ENCODE measurements around the gene SELENOK. TPM values are rescaled to one million over a fixed set of nuclear protein-coding genes. Genes with fewer than 3 reads are reported as not detected.

Gene SELENOK
- total and polyA plus RNA-seq, 2 donors = 54.4 to 72.4 TPM

DNA sequence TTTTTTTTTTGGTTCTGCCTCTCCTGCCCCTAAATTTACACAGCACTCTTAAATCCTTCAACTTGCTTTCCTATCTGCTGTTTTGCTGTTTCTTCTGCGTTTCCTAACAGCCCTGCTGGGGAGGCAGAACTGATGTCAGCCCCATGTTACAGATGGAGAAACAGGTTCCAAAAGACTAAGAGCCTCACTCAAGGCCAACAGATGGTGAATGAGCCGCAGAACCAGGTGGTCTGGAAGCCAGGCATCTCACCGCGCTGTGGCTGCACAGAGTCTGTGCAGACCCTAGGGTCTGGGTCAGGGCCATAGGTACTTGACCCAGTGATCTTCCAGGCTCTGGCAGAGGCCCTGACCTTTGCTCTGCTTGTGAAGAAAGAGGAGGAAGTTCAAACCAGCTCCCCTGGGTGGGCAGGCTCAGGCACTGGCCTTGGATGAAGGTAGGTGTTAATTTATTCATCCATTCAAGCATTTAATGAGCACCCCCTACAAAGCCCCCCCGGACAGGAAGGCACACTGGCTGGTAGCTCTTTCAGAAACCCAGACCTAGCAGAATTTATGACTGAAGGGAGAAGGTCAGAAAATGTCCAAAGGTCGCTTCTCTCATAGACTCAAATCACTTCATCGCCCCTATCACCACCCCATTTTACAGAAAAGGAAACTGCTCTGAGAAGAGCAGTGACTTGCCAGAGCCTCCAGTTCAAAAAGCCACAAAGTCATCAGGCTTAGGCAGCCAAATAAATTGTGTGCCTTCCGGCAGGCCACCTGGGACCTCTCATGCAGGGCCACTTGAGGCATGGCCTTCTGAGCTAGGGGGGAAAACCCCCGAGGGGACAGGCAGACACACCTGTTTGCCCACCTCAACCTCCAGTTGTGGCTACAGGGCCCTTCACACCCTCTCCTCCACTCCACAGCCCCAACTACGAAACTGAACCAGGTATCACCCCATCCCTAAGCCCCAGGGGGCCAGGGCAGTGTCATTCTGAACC, 48.2 kb downstream of the SELENOK start:
- Histone ChIP-seq H3K36me3 (ENCODE audit: insufficient read depth) (no peaks in the 10 kb centered on the region), H3K4me1 (ENCODE audit: insufficient read depth) (no peaks in the 10 kb centered on the region), H3K4me3 (ENCODE audit: low read depth, low read length) (no peak overlapping the region), H3K27ac (ENCODE audit: low read depth) (no peak overlapping the region)
- DNase-seq (ENCODE audit: extremely low spot score) = no peak
- 85% methylated on average over 10 of the region's 10 CpGs for WGBS

DNA sequence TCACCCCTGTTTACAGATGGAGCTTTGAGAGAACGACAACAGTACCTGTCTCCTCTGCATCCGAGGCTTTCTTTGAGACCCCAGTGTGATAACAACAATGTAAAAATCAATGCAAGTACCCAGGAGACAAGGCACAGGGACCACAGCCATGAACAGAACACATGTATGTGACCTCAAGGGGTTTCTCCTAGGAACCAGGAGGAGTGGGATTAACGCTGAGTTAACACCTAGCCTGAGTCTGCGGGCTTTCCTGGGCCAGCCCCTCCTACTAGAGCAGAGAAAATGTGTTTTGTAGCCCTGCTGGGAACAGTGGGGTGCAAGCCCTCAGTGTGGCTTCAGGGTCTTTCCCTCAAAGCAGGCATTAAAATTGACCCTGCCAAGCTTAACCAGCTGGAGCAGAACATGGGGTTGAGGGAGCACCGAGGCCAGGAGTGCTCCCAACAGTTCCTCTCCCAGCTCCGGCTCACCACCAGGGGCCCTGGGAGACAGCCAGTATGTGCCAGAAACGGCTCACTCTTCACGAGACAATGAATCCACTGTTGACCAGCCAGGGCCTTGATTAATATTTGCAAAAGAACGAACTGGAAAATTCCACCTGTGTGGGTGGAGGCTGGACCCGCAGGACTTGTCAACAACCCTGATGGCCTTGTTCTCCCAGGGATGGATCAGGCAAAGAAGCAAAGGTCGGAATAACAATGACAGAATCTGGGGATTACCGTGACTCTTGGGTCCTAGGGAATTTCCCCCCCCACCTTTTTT, 49.0 kb downstream of the SELENOK start:
- H3K4me3 ChIP-seq (ENCODE audit: low read depth, low read length) = no peak overlapping the region
- peak; percentile 14 for DNase-seq (ENCODE audit: extremely low spot score)
- no peaks in the 10 kb centered on the region for H3K4me1 ChIP-seq (ENCODE audit: insufficient read depth)
- H3K36me3 ChIP-seq (ENCODE audit: insufficient read depth) = no peaks in the 10 kb centered on the region
- WGBS = 56% methylated on average over 12 of the region's 12 CpGs
- no peak overlapping the region for H3K27ac ChIP-seq (ENCODE audit: low read depth)

DNA sequence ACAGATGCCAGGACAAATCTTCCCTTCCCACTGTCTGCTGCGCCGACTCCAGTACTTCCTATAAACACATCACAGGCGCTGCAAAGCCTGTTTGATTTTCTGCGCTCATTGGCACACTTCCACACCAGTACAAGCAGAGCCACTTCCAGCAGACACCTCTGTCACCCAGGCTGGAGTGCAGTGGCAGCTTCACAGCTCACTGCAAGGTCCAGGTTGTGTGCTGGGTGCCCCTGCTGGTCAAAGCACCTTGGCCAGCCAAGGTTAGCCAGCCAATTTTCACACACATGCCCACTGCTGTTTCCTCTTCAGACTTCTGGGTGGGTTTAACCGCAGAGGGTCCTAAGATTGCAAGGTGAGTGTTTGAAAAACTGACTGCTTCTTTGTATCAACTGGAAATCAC, 50.4 kb downstream of the SELENOK start:
- no peak for DNase-seq (ENCODE audit: extremely low spot score)
- WGBS = 75% methylated on average over 5 of the region's 5 CpGs
- Histone ChIP-seq H3K4me3 (ENCODE audit: low read depth, low read length) (no peak overlapping the region), H3K36me3 (ENCODE audit: insufficient read depth) (no peaks in the 10 kb centered on the region), H3K27ac (ENCODE audit: low read depth) (no peak overlapping the region), H3K4me1 (ENCODE audit: insufficient read depth) (no peaks in the 10 kb centered on the region)

DNA sequence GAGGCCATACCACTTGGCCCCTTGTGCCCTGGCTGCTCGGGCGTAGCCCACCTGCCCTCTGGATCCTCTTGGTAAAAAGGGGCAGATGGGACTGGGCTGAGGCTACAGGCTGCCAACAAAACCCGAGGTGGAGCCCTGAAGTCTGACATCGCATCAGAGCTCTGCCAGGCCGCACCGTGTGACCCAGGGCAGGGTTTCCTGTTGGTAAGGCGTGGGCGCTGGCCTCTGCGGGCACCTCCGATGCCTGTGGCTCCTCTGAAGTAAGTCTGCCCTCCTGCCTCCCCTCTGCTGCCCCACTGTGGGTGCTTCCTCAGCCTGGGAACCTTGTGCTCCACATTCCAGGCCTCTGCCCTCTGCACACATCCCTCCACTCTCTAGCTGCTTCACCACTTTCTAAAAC, 54.3 kb downstream of the SELENOK start:
- Histone ChIP-seq H3K27ac (ENCODE audit: low read depth) (no peak overlapping the region), H3K36me3 (ENCODE audit: insufficient read depth) (no peaks in the 10 kb centered on the region), H3K4me1 (ENCODE audit: insufficient read depth) (no peaks in the 10 kb centered on the region), H3K4me3 (ENCODE audit: low read depth, low read length) (no peak overlapping the region)
- WGBS = 89% methylated on average over 10 of the region's 10 CpGs
- DNase-seq (ENCODE audit: extremely low spot score) = no peak

DNA sequence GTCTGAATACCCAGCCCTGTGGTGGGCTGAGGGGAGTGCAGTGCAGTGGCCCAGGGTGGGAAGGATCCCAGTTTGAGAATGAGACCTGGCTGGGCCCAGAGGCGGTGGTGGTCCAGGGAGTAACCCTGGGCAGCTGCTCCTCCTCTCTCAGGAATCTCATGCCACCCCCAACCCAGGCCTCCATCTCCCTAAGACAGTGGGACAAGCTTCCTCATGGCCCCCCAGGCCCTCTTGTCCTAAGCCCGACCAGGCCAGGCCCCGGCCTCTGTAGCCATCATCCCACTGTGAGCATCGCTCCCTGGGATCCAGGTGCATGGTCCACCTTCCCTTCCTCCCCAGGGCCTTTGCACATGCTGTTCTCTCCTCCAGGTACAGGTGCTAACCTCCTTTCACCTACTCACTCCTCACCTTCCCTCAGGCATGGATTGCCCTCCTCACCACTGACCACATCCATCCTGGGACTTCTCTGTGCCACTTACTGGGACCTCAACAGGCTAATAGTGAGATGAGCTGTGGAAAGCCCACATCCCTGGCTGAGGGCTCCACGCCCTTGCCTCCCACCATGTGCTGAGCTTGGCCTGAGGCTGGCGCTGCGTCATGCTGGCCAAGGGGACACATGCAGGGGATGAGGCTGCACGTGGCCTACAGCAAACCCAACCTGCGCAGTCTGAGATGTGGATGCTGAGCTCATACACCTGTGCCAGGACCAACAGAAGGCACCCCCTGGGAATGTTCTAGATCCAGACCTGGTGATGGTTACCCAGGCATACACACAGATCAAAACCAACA, 55.4 kb downstream of the SELENOK start:
- H3K27ac ChIP-seq (ENCODE audit: low read depth) = no peak overlapping the region
- no peak overlapping the region for H3K4me3 ChIP-seq (ENCODE audit: low read depth, low read length)
- WGBS = 97% methylated on average over 9 of the region's 9 CpGs
- DNase-seq (ENCODE audit: extremely low spot score) = no peak
- no peaks in the 10 kb centered on the region for H3K4me1 ChIP-seq (ENCODE audit: insufficient read depth)
- no peaks in the 10 kb centered on the region for H3K36me3 ChIP-seq (ENCODE audit: insufficient read depth)

DNA sequence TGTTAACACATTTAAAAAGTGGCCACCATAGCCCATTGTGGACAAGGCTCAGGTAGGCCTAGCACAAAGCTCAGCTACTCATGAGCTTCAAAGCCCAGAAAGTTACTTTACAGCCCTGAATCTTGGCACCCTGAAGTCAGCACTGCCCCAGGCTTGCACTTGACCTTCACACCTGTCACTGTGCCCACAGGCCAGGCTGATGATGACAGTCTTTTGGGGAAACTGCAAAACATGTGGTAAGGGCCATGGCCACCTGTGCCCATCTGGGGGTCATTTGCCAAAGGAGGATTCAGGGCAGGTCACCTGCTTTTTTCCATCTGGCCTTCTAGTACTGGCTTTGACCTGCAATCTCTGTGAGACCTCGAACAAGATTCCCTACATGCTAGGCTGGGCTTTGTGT, 56.4 kb downstream of the SELENOK start:
- Histone ChIP-seq H3K4me1 (ENCODE audit: insufficient read depth) (no peaks in the 10 kb centered on the region), H3K4me3 (ENCODE audit: low read depth, low read length) (no peak overlapping the region), H3K27ac (ENCODE audit: low read depth) (no peak overlapping the region), H3K36me3 (ENCODE audit: insufficient read depth) (no peaks in the 10 kb centered on the region)
- 88% methylated on average over 1 of the region's 1 CpG for WGBS
- DNase-seq (ENCODE audit: extremely low spot score) = no peak

DNA sequence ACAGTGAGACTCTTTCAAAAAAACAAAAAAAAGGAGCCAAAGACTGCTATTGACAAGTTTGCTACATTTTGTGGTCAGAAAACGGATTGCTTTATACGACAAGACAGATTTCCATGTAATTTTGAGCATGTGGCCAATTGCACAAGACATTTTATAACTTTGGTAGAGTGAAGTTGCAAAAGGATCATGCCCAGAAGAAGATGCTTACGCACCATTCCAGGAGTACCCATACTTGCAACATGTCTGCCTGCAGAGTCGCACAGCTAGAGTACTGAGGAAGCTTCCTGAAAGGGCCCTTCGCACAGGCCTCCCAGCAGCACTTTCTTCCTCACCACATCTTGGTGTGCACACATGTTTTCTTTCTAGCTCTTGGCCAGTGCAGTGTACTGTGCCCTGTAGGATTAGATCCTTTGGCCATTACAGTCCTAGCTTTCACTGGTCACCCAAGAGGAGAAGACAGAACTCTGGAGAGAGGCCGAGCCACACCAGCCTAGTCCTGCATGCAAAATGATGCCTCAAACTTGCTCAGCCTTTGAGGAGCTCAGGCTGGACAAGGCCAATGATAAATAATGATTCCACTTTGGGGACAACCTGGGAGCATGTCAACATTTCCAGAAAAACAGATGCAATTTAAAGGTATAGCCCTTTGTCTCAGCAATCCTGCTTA, 57.1 kb downstream of the SELENOK start:
- Histone ChIP-seq H3K4me3 (ENCODE audit: low read depth, low read length) (no peak overlapping the region), H3K36me3 (ENCODE audit: insufficient read depth) (no peaks in the 10 kb centered on the region), H3K27ac (ENCODE audit: low read depth) (no peak overlapping the region), H3K4me1 (ENCODE audit: insufficient read depth) (no peaks in the 10 kb centered on the region)
- 87% methylated on average over 6 of the region's 6 CpGs for WGBS
- DNase-seq (ENCODE audit: extremely low spot score) = no peak

Other genes with a start within 250 kb of the SELENOK start
- gene CHDH, start 45.4 kb downstream of the SELENOK start, total RNA-seq = 0.58 TPM
- gene CHDH, start 45.4 kb downstream of the SELENOK start, polyA plus RNA-seq = 0.49 TPM
- 1.5 TPM for gene IL17RB, start 45.3 kb downstream of the SELENOK start, total RNA-seq
- gene IL17RB, start 45.3 kb downstream of the SELENOK start, polyA plus RNA-seq = 0.43 TPM
- 32.4 TPM for gene ACTR8, start 9.7 kb downstream of the SELENOK start, total RNA-seq
- 11.3 TPM for gene ACTR8, start 9.7 kb downstream of the SELENOK start, polyA plus RNA-seq
- 1.7 TPM for gene CACNA2D3, start 230.7 kb upstream of the SELENOK start, total RNA-seq
- 0.57 TPM for gene CACNA2D3, start 230.7 kb upstream of the SELENOK start, polyA plus RNA-seq

Data from urinary bladder (tissue), 4 donors.